ENCODE results near the gene CCDC47. TPM values are rescaled to one million over a fixed set of nuclear protein-coding genes. Genes with fewer than 3 reads are reported as not detected.

CCDC47 gene
- total RNA-seq, 1 donor = 77.1 TPM

GRCh38 chr17:63792055-63792729, 18.8 kb upstream of the CCDC47 start:
- Histone ChIP-seq H3K79me2 (ENCODE audit: insufficient read depth, low read length) (peaks cover 75% of the 10 kb centered on the region), H3K4me2 (ENCODE audit: insufficient read depth, low read length) (no peak overlapping the region), H2AFZ (ENCODE audit: low read length) (no peak overlapping the region), H3K4me1 (ENCODE audit: insufficient read depth, low read length) (no peaks in the 10 kb centered on the region), H3K36me3 (ENCODE audit: insufficient read depth, low read length) (peaks cover 84% of the 10 kb centered on the region), H4K20me1 (ENCODE audit: insufficient read depth, low read length) (peaks cover 12% of the 10 kb centered on the region), H3K9me3 (ENCODE audit: low read depth, low read length) (no peaks in the 10 kb centered on the region), H3K27ac (ENCODE audit: low read depth, low read length) (no peak overlapping the region), H3K4me3 (ENCODE audit: insufficient read depth, low read length) (no peak overlapping the region), H3K27me3 (ENCODE audit: insufficient read depth, low read length) (no peaks in the 10 kb centered on the region)
- TF ChIP-seq CTCF (IDR thresholded peaks at IDR 0.05; ENCODE audit: extremely low read depth, low read depth, low read length) = no peak
- no peak for DNase-seq (ENCODE audit: insufficient read length, low spot score, missing footprints)

DNA sequence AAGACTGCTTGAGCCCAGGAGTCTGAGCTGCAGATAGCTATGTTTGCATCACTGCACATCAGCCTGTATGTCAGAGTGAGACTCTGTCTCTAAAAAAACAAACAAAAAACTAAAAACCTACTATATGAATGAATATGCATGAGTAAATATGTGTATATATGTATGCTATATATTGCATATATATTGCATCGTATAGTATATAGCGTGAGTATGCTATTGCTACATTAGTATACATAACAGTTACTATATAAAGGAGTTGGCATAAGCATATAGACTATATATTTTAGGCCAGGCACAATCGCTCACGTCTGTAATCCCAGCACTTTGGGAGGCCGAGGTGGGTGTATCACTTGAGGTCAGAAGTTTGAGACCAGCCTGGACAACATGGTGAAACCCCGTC, 16.7 kb upstream of the CCDC47 start:
- H3K36me3 ChIP-seq (ENCODE audit: insufficient read depth, low read length) = peaks cover 67% of the 10 kb centered on the region
- DNase-seq (ENCODE audit: insufficient read length, low spot score, missing footprints) = no peak
- H3K27ac ChIP-seq (ENCODE audit: low read depth, low read length) = no peak overlapping the region
- peaks cover 9% of the 10 kb centered on the region for H3K4me1 ChIP-seq (ENCODE audit: insufficient read depth, low read length)
- no peak overlapping the region for H3K4me3 ChIP-seq (ENCODE audit: insufficient read depth, low read length)
- no peak for TF ChIP-seq CTCF (IDR thresholded peaks at IDR 0.05; ENCODE audit: extremely low read depth, low read depth, low read length)
- peaks cover 27% of the 10 kb centered on the region for H4K20me1 ChIP-seq (ENCODE audit: insufficient read depth, low read length)
- H3K4me2 ChIP-seq (ENCODE audit: insufficient read depth, low read length) = no peak overlapping the region
- H3K9me3 ChIP-seq (ENCODE audit: low read depth, low read length) = no peaks in the 10 kb centered on the region
- peaks cover 86% of the 10 kb centered on the region for H3K79me2 ChIP-seq (ENCODE audit: insufficient read depth, low read length)
- no peak overlapping the region for H2AFZ ChIP-seq (ENCODE audit: low read length)
- H3K27me3 ChIP-seq (ENCODE audit: insufficient read depth, low read length) = no peaks in the 10 kb centered on the region

DNA sequence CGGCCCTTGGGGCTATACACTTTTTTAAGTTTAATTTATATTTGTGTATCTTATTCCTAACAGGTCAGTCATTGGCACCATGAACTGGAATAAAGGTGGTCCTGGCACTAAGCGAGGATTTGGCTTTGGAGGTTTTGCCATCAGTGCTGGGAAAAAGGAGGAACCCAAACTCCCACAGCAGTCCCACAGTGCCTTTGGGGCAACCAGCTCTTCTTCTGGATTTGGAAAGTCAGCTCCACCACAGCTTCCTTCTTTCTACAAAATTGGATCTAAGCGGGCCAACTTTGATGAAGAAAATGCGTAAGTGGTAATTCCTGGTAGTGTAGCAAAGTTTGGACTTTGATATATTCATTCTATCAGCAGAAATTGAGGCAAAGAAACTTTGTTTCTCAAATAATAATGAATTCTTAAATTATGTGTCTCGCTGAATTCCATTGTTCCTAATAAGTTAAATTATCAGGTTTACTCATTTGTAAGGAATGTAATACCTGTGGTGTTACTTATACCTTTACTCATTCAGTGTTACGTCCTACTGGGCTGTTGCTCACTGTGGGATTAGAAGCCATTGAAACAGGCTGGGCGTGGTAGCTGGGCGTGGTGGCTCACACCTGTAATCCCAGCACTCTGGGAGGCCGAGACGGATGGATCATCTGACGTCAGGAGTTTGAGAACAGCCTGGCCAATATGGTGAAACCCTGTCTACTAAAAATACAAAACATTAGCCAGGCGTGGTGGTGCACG, 13.7 kb upstream of the CCDC47 start:
- H3K4me3 ChIP-seq (ENCODE audit: insufficient read depth, low read length) = no peak overlapping the region
- H3K79me2 ChIP-seq (ENCODE audit: insufficient read depth, low read length) = peaks cover 95% of the 10 kb centered on the region
- peaks cover 40% of the 10 kb centered on the region for H3K36me3 ChIP-seq (ENCODE audit: insufficient read depth, low read length)
- peaks cover 9% of the 10 kb centered on the region for H3K4me1 ChIP-seq (ENCODE audit: insufficient read depth, low read length)
- no peak overlapping the region for H3K4me2 ChIP-seq (ENCODE audit: insufficient read depth, low read length)
- no peak overlapping the region for H2AFZ ChIP-seq (ENCODE audit: low read length)
- H3K9me3 ChIP-seq (ENCODE audit: low read depth, low read length) = no peaks in the 10 kb centered on the region
- H3K27ac ChIP-seq (ENCODE audit: low read depth, low read length) = no peak overlapping the region
- TF ChIP-seq CTCF (IDR thresholded peaks at IDR 0.05; ENCODE audit: extremely low read depth, low read depth, low read length) = no peak
- no peaks in the 10 kb centered on the region for H3K27me3 ChIP-seq (ENCODE audit: insufficient read depth, low read length)
- peaks cover 48% of the 10 kb centered on the region for H4K20me1 ChIP-seq (ENCODE audit: insufficient read depth, low read length)
- DNase-seq (ENCODE audit: insufficient read length, low spot score, missing footprints) = no peak

DNA sequence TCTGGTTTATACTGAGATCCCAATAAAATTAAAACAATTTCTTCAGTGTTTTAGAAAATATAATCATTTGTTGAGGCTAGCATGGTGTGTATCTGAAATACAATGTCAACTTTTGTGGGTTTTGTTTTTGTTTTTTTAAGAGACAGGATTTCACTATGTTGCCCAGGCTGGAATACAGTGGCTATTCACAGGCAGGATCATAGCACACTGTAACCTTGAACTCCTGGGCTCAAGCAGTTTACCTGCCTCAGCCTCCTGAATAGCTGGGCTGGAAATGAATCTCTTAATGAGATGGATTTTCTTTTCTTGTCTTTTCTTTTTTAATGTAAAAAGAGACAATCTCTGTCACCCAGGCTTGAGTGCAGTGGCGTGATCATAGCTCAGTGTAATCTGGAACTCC, 12.7 kb upstream of the CCDC47 start:
- Histone ChIP-seq H3K27ac (ENCODE audit: low read depth, low read length) (no peak overlapping the region), H3K79me2 (ENCODE audit: insufficient read depth, low read length) (peaks cover 95% of the 10 kb centered on the region), H3K36me3 (ENCODE audit: insufficient read depth, low read length) (peaks cover 40% of the 10 kb centered on the region), H3K4me3 (ENCODE audit: insufficient read depth, low read length) (no peak overlapping the region), H2AFZ (ENCODE audit: low read length) (no peak overlapping the region), H3K9me3 (ENCODE audit: low read depth, low read length) (no peaks in the 10 kb centered on the region), H3K4me2 (ENCODE audit: insufficient read depth, low read length) (no peak overlapping the region), H3K27me3 (ENCODE audit: insufficient read depth, low read length) (no peaks in the 10 kb centered on the region), H4K20me1 (ENCODE audit: insufficient read depth, low read length) (peaks cover 54% of the 10 kb centered on the region), H3K4me1 (ENCODE audit: insufficient read depth, low read length) (peaks cover 9% of the 10 kb centered on the region)
- no peak for DNase-seq (ENCODE audit: insufficient read length, low spot score, missing footprints)
- no peak for TF ChIP-seq CTCF (IDR thresholded peaks at IDR 0.05; ENCODE audit: extremely low read depth, low read depth, low read length)
